ENCODE data around the gene EFHD2. TPM values are rescaled to one million over a fixed set of nuclear protein-coding genes. Genes with fewer than 3 reads are reported as not detected.
"Not testable (repeated sequence)": the region's sequence is repeated elsewhere in the genome, so short reads cannot be mapped to it uniquely, and the experiment has no call there.

Gene EFHD2
- total RNA-seq, 2 donors from 2014 or later, result 36.7 to 47.6 TPM

DNA sequence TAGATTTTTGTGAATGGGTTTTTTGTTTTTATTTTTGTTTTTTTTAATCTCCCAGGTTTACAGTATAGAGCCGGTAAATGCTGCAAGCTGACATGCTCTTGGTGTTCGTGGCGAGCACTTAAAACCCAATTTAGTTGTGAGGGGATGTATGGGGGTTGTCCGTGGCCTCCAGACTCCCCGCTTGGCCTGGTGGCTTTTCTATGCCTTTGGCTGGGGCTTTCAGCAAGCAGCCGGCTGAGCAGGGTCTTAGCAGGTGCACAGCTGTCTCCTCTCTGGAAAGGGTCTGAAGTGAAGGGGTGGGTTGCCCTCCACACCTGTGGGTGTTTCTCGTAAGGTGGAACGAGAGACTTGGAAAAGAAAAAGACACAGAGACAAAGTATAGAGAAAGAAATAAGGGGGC, 31.0 kb upstream of the EFHD2 start:
- Mint-ChIP-seq H3K9me3 (no peaks in the 10 kb centered on the region), H3K4me3 (no peak overlapping the region), H3K36me3 (ENCODE audit: low read depth) (no peaks in the 10 kb centered on the region), H3K4me1 (peaks cover 3% of the 10 kb centered on the region), H3K27ac (no peak overlapping the region), H3K27me3 (ENCODE audit: insufficient read depth) (peaks cover 35% of the 10 kb centered on the region)
- Histone ChIP-seq H3K27me3 (ENCODE audit: control insufficient read depth, insufficient read depth, low read length, poor library complexity, severe bottlenecking) (peaks cover 14% of the 10 kb centered on the region), H3K27ac (ENCODE audit: low read depth, low read length) (no peak overlapping the region), H3K4me1 (ENCODE audit: control insufficient read depth, insufficient read depth, low read length) (no peaks in the 10 kb centered on the region), H3K36me3 (ENCODE audit: control insufficient read depth, insufficient read depth, low read length) (no peaks in the 10 kb centered on the region), H3K4me3 (ENCODE audit: low read length) (no peak overlapping the region), H3K9ac (ENCODE audit: extremely low read depth, low read length, poor library complexity, severe bottlenecking) (no peak overlapping the region), H3K9me3 (ENCODE audit: control insufficient read depth, low read length) (no peaks in the 10 kb centered on the region)
- no peak for DNase-seq
- 80 to 94% methylated on average over 3 to 8 of the region's 8 CpGs for WGBS, 2 experiments (ENCODE audit: insufficient coverage in 1 of 2, insufficient read length in 1 of 2)
- TF ChIP-seq, protein P1, sequence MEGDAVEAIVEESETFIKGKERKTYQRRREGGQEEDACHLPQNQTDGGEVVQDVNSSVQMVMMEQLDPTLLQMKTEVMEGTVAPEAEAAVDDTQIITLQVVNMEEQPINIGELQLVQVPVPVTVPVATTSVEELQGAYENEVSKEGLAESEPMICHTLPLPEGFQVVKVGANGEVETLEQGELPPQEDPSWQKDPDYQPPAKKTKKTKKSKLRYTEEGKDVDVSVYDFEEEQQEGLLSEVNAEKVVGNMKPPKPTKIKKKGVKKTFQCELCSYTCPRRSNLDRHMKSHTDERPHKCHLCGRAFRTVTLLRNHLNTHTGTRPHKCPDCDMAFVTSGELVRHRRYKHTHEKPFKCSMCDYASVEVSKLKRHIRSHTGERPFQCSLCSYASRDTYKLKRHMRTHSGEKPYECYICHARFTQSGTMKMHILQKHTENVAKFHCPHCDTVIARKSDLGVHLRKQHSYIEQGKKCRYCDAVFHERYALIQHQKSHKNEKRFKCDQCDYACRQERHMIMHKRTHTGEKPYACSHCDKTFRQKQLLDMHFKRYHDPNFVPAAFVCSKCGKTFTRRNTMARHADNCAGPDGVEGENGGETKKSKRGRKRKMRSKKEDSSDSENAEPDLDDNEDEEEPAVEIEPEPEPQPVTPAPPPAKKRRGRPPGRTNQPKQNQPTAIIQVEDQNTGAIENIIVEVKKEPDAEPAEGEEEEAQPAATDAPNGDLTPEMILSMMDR (conservative IDR thresholded peaks at IDR 0.05), result no peak

DNA sequence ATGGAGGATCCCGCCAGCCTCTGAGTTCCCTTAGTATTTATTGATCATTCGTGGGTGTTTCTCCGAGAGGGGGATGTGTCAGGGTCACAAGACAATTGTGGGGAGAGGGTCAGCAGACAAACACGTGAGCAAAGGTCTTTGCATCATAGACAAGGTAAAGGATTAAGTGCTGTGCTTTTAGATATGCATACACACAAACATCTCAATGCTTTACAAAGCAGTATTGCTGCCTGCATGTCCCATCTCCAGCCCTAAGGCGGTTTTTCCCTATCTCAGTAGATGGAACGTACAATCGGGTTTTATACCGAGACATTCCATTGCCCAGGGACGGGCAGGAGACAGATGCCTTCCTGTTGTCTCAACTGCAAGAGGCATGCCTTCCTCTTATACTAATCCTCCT, 30.5 kb upstream of the EFHD2 start:
- H3K27me3 ChIP-seq (ENCODE audit: control insufficient read depth, insufficient read depth, low read length, poor library complexity, severe bottlenecking), result peaks cover 18% of the 10 kb centered on the region
- H3K4me1 Mint-ChIP-seq; H3K4me3 ChIP-seq (ENCODE audit: low read length); H3K36me3 Mint-ChIP-seq (ENCODE audit: low read depth); H3K9me3 ChIP-seq (ENCODE audit: control insufficient read depth, low read length); DNase-seq; H3K9me3 Mint-ChIP-seq; H3K27ac Mint-ChIP-seq; H3K9ac ChIP-seq (ENCODE audit: extremely low read depth, low read length, poor library complexity, severe bottlenecking); H3K27ac ChIP-seq (ENCODE audit: low read depth, low read length); H3K4me1 ChIP-seq (ENCODE audit: control insufficient read depth, insufficient read depth, low read length); H3K4me3 Mint-ChIP-seq; H3K36me3 ChIP-seq (ENCODE audit: control insufficient read depth, insufficient read depth, low read length): not testable (repeated sequence)
- WGBS, 2 experiments (ENCODE audit: insufficient coverage in 1 of 2, insufficient read length in 1 of 2), result 65 to 89% methylated on average over 4 to 6 of the region's 9 CpGs
- H3K27me3 Mint-ChIP-seq (ENCODE audit: insufficient read depth), result peaks cover 39% of the 10 kb centered on the region

DNA sequence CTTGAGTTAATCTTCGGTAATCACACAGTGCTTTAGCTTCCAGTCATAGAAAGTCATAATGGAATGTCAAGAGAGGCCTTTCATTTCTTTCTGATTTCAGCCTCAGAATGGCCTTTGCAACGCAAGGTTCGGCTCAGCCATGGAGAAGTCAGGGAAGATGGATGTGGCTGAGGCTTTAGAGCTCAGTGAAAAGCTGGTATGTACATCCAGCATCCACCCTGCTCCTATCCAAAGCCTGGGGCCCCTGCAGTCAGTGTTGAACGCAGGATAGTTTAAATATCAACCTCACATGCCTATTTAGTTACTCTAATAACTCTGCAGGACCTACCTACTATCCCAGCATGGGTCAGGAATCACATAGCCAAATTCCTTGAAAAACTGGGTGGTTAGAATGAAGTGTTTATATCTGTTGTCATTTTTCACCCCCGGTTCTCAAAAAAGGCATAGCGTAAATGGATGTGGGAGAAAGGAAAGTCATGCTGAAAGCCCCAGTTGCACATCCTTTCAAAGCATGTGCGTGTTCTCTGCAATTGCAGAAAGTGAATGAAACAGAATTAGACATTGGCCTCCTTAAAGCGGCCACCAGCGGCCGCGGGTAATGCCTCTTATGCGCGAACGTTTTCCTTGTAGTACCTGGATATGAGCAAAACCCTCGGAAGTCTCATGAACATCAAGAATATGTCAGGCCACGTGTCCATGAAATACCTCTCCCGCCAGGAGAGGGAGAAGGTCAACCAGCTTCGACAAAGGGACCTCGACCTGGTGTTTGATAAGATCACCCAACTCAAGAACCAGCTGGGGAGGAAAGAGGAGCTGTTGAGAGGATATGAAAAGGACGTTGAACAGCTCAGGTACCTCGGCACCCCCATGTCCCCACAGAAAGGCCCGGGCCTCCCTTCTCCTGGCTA, 28.8 kb upstream of the EFHD2 start:
- no peak overlapping the region for H3K9ac ChIP-seq (ENCODE audit: extremely low read depth, low read length, poor library complexity, severe bottlenecking)
- WGBS, 2 experiments (ENCODE audit: insufficient coverage in 1 of 2, insufficient read length in 1 of 2), result 89 to 91% methylated on average over 19 to 22 of the region's 22 CpGs
- H3K27ac ChIP-seq (ENCODE audit: low read depth, low read length), result no peak overlapping the region
- H3K36me3 ChIP-seq (ENCODE audit: control insufficient read depth, insufficient read depth, low read length), result no peaks in the 10 kb centered on the region
- Mint-ChIP-seq H3K36me3 (ENCODE audit: low read depth) (no peaks in the 10 kb centered on the region), H3K27ac (no peak overlapping the region), H3K4me1 (peaks cover 13% of the 10 kb centered on the region), H3K27me3 (ENCODE audit: insufficient read depth) (peaks cover 56% of the 10 kb centered on the region), H3K9me3 (no peaks in the 10 kb centered on the region), H3K4me3 (no peak overlapping the region)
- no peak for DNase-seq
- H3K4me3 ChIP-seq (ENCODE audit: low read length), result no peak overlapping the region
- TF ChIP-seq, protein P1 (conservative IDR thresholded peaks at IDR 0.05), result peak; percentile 25
- H3K9me3 ChIP-seq (ENCODE audit: control insufficient read depth, low read length), result no peaks in the 10 kb centered on the region
- peaks cover 35% of the 10 kb centered on the region for H3K27me3 ChIP-seq (ENCODE audit: control insufficient read depth, insufficient read depth, low read length, poor library complexity, severe bottlenecking)
- H3K4me1 ChIP-seq (ENCODE audit: control insufficient read depth, insufficient read depth, low read length), result no peaks in the 10 kb centered on the region
